Ishikawa (cell line): ENCODE results near the gene OR3A1.

Source experiments
- CEBPB ChIP-seq: IDR thresholded peaks from 2 replicates; pipeline ENCODE4 v1.6.1; 2012
- CREB1 ChIP-seq: IDR thresholded peaks from 2 replicates; pipeline ENCODE4 v1.6.1; 2012; ENCODE audit warnings: low read depth
- EGR1 ChIP-seq: IDR thresholded peaks from 2 replicates; pipeline ENCODE4 v1.6.1; 2012
- EP300 ChIP-seq: IDR thresholded peaks from 2 replicates; pipeline ENCODE4 v1.6.1; 2012; ENCODE audit warnings: borderline replicate concordance
- FOXM1 ChIP-seq: IDR thresholded peaks from 2 replicates; pipeline ENCODE4 v1.6.1; 2012; ENCODE audit warnings: low read depth, borderline replicate concordance
- NFIC ChIP-seq: IDR thresholded peaks from 2 replicates; pipeline ENCODE4 v1.6.1; 2012
- RAD21 ChIP-seq: IDR thresholded peaks from 2 replicates; pipeline ENCODE4 v1.6.1; 2012; ENCODE audit warnings: low read depth
- TAF1 ChIP-seq: IDR thresholded peaks from 2 replicates; pipeline ENCODE4 v1.6.1; 2012; ENCODE audit warnings: low read depth, mild to moderate bottlenecking
- TCF12 ChIP-seq: IDR thresholded peaks from 2 replicates; pipeline ENCODE4 v1.6.1; 2012; ENCODE audit warnings: low read depth
- TEAD4 ChIP-seq: IDR thresholded peaks from 2 replicates; pipeline ENCODE4 v1.6.1; 2012
- YY1 ChIP-seq: IDR thresholded peaks from 2 replicates; pipeline ENCODE4 v1.6.1; 2012; ENCODE audit warnings: low read depth
- TF ChIP-seq, protein P1 (sequence below): IDR thresholded peaks from 2 replicates; pipeline ENCODE4 v1.6.1; 2012; ENCODE audit warnings: low read depth, mild to moderate bottlenecking
- TF ChIP-seq, protein P2 (sequence below): IDR thresholded peaks from 2 replicates; pipeline ENCODE4 v1.6.1; 2012
- TF ChIP-seq, protein P3 (sequence below): IDR thresholded peaks from 2 replicates; pipeline ENCODE4 v1.6.1; 2012

DNA sequence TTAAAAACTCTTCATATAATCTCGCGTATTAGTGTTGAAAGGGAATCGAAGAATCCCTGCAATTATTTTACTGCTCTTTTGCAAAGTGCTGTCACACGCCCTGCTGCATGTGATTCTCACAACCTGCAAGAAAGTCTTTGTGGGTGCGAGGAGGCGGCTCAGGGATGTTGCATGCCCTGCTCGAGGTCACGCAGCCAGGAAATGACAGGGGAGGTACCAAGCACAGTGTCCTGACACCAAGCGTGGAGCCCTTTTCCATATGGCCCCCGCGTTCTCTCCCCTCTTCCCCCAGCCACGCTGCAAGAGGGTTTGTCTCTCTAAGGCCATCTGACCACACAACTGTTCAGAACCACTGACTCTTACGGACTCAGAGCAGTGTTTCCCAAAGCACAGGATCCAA lies 37.6 kb downstream of the OR3A1 start:
- TF ChIP-seq EGR1 (no peak), EP300 (no peak), TEAD4 (no peak), CREB1 (no peak), CEBPB (no peak), TAF1 (no peak), TCF12 (no peak), RAD21 (no peak), YY1 (no peak), NFIC (no peak), FOXM1 (no peak)
- TF ChIP-seq, protein P1, sequence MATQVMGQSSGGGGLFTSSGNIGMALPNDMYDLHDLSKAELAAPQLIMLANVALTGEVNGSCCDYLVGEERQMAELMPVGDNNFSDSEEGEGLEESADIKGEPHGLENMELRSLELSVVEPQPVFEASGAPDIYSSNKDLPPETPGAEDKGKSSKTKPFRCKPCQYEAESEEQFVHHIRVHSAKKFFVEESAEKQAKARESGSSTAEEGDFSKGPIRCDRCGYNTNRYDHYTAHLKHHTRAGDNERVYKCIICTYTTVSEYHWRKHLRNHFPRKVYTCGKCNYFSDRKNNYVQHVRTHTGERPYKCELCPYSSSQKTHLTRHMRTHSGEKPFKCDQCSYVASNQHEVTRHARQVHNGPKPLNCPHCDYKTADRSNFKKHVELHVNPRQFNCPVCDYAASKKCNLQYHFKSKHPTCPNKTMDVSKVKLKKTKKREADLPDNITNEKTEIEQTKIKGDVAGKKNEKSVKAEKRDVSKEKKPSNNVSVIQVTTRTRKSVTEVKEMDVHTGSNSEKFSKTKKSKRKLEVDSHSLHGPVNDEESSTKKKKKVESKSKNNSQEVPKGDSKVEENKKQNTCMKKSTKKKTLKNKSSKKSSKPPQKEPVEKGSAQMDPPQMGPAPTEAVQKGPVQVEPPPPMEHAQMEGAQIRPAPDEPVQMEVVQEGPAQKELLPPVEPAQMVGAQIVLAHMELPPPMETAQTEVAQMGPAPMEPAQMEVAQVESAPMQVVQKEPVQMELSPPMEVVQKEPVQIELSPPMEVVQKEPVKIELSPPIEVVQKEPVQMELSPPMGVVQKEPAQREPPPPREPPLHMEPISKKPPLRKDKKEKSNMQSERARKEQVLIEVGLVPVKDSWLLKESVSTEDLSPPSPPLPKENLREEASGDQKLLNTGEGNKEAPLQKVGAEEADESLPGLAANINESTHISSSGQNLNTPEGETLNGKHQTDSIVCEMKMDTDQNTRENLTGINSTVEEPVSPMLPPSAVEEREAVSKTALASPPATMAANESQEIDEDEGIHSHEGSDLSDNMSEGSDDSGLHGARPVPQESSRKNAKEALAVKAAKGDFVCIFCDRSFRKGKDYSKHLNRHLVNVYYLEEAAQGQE, result no peak
- TF ChIP-seq, protein P2, sequence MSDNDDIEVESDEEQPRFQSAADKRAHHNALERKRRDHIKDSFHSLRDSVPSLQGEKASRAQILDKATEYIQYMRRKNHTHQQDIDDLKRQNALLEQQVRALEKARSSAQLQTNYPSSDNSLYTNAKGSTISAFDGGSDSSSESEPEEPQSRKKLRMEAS, result no peak
- TF ChIP-seq, protein P3, sequence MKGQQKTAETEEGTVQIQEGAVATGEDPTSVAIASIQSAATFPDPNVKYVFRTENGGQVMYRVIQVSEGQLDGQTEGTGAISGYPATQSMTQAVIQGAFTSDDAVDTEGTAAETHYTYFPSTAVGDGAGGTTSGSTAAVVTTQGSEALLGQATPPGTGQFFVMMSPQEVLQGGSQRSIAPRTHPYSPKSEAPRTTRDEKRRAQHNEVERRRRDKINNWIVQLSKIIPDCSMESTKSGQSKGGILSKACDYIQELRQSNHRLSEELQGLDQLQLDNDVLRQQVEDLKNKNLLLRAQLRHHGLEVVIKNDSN, result no peak
